Transverse colon (tissue), 4 donors: ENCODE data around the gene MYO18B. TPM values are rescaled to one million over a fixed set of nuclear protein-coding genes. Genes with fewer than 3 reads are reported as not detected.

Source experiments
- DNase-seq: peaks from one replicate; pipeline ENCODE4 v3.0.0-alpha.2; 2019
- H3K27ac ChIP-seq, 4 donors: fragments of 200-600 bp; sonication (generic); 2 replicates each; pipeline ENCODE4 v1.5.1; 2016 to 2018; ENCODE audit warnings: inconsistent platforms in 4 of 4
- H3K27me3 ChIP-seq: fragments of 200-600 bp; sonication (generic); 2 replicates; pipeline ENCODE4 v1.5.1; 2017; ENCODE audit warnings: inconsistent platforms
- H3K36me3 ChIP-seq, 4 donors: fragments of 200-600 bp; sonication (generic); 2 replicates each; pipeline ENCODE4 v1.5.1; 2017 to 2019; ENCODE audit warnings: inconsistent platforms in 4 of 4
- H3K4me1 ChIP-seq, 4 donors: fragments of 200-600 bp; sonication (generic); 2 replicates each; pipeline ENCODE4 v1.5.1; 2017 to 2020; ENCODE audit warnings: inconsistent platforms in 4 of 4
- H3K4me3 ChIP-seq, 4 donors: fragments of 200-600 bp; sonication (generic); 1 replicate in 1 of 4; 2 replicates in 3 of 4; pipeline versions ENCODE4 v1.5.1 to v1.6.1; 2017 to 2019; ENCODE audit warnings: inconsistent platforms in 4 of 4
- H3K9me3 ChIP-seq, 2 donors: fragments of 200-600 bp; sonication (generic); 2 replicates each; pipeline ENCODE4 v1.5.1; 2017 to 2019; ENCODE audit warnings: inconsistent platforms in 2 of 2
- CTCF ChIP-seq, 5 experiments: fragments of 200-600 bp in 3 of 5; fragments of 450-650 bp in 2 of 5; sonication (generic) in 3 of 5; IDR thresholded peaks; 1 replicate in 2 of 5; 2 replicates in 3 of 5; pipeline ENCODE4 v1.5.1; 2016 to 2017; ENCODE audit warnings: antibody characterized with exemption in 5 of 5, inconsistent platforms in 3 of 5, mild to moderate bottlenecking in 2 of 5, moderate library complexity in 1 of 5
- EP300 ChIP-seq: sonication (generic); formaldehyde crosslinking; IDR thresholded peaks from one replicate; pipeline ENCODE4 v1.6.1; 2017; ENCODE audit warnings: antibody characterized with exemption, low read depth
- POLR2A ChIP-seq: fragments of 450-650 bp; IDR thresholded peaks from one replicate; pipeline ENCODE4 v1.6.1; 2016; ENCODE audit warnings: antibody characterized with exemption, mild to moderate bottlenecking, moderate library complexity
- POLR2AphosphoS5 ChIP-seq, 3 donors: sonication (generic); formaldehyde crosslinking; IDR thresholded peaks; one replicate each; pipeline ENCODE4 v1.6.1; 2016; ENCODE audit warnings: antibody characterized with exemption in 3 of 3
- WGBS, 2 donors: methylation state at CpG; one replicate each; pipeline ENCODE4 v1.1.5; 2018; ENCODE audit warnings: low coverage in 1 of 2; 5-methylcytosine and 5-hydroxymethylcytosine counted together
- in situ Hi-C, 4 donors: fragments of 200-750 bp; cut with MboI; loops; one replicate each; pipeline versions ENCODE4 v1.15.0 to v1.15.1; 2017; ENCODE audit warnings: low sequenced_read_pairs in 3 of 4, low pct_ligation_motif_present in 1 of 4, low pct_unique_long_range_greater_than_20kb in 1 of 4
- intact Hi-C: fragments of 100-400 bp; cut with DNase I; formaldehyde crosslinking; loops from one replicate; pipeline ENCODE4 v1.15.1; 2023; ENCODE audit warnings: low total_unique reads
- total RNA-seq, 4 donors: library from RNA; depleted of rRNA; stranded (reverse); fragments of >200 nt; gene quantifications; one replicate each; pipeline ENCODE4 v1.1.0, GENCODE V29; 2016

The MYO18B gene
- total RNA-seq, 4 donors from 2014 or later, result 0.27 TPM; not detected in 3

GRCh38 chr22:26053737-26054316 lies 311.8 kb downstream of the MYO18B start:
- H3K4me1 ChIP-seq, result no peaks in the 10 kb centered on the region
- WGBS, 2 donors, result 54 to 64% methylated on average over 4 of the region's 4 CpGs
- no peaks in the 10 kb centered on the region for H3K36me3 ChIP-seq
- no peak overlapping the region for H3K4me3 ChIP-seq
- DNase-seq, result no peak
- intact Hi-C loops, result no loop called here
- no peaks in the 10 kb centered on the region for H3K9me3 ChIP-seq
- H3K27me3 ChIP-seq, result peaks cover 14% of the 10 kb centered on the region
- no peak overlapping the region for H3K27ac ChIP-seq
- TF ChIP-seq EP300 (no peak), POLR2A (no peak), POLR2AphosphoS5 (IDR thresholded peaks at IDR 0.05) (no peak), CTCF (IDR thresholded peaks at IDR 0.05) (no peak)
- in situ Hi-C loops, result no loop called here

- Histone ChIP-seq H3K4me3 (no peak overlapping the region), H3K9me3 (no peaks in the 10 kb centered on the region), H3K4me1 (no peaks in the 10 kb centered on the region), H3K36me3 (no peaks in the 10 kb centered on the region), H3K27me3 (peaks cover 19% of the 10 kb centered on the region), H3K27ac (no peak overlapping the region)
- intact Hi-C loops, result no loop called here
- in situ Hi-C loops, result no loop called here
- DNase-seq, result no peak
- 54% methylated on average over 4 to 6 of the region's 6 CpGs for WGBS, 2 donors
- TF ChIP-seq EP300, result no peak
- no peak for TF ChIP-seq POLR2AphosphoS5 (IDR thresholded peaks at IDR 0.05)
- no peak for TF ChIP-seq CTCF (IDR thresholded peaks at IDR 0.05)
- TF ChIP-seq POLR2A, result no peak
Observed at GRCh38 chr22:26054841-26055605, 313.0 kb downstream of the MYO18B start.

- TF ChIP-seq POLR2A (no peak), CTCF (IDR thresholded peaks at IDR 0.05) (no peak), EP300 (no peak), POLR2AphosphoS5 (IDR thresholded peaks at IDR 0.05) (no peak)
- Histone ChIP-seq H3K27me3 (peaks cover 19% of the 10 kb centered on the region), H3K27ac (no peak overlapping the region), H3K4me3 (no peak overlapping the region), H3K4me1 (no peaks in the 10 kb centered on the region), H3K9me3 (no peaks in the 10 kb centered on the region), H3K36me3 (no peaks in the 10 kb centered on the region)
- DNase-seq, result no peak
- intact Hi-C loops, result no loop called here
- WGBS, 2 donors, result 51 to 71% methylated on average over 1 of the region's 1 CpG
- in situ Hi-C loops, result no loop called here
Observed at GRCh38 chr22:26055693-26056092, 313.7 kb downstream of the MYO18B start.

GRCh38 chr22:26056455-26057200 lies 314.6 kb downstream of the MYO18B start:
- no peak for DNase-seq
- WGBS, 2 donors, result 61 to 69% methylated on average over 6 to 12 of the region's 12 CpGs

More at GRCh38 chr22:26056455-26057200, 314.6 kb downstream of the MYO18B start:
- H3K27ac ChIP-seq, result no peak overlapping the region
- TF ChIP-seq CTCF (IDR thresholded peaks at IDR 0.05) (no peak), POLR2A (no peak)
- peaks cover 20% of the 10 kb centered on the region for H3K27me3 ChIP-seq
- H3K4me1 ChIP-seq, result no peaks in the 10 kb centered on the region
- H3K4me3 ChIP-seq, result no peak overlapping the region
- H3K36me3 ChIP-seq, result no peaks in the 10 kb centered on the region
- in situ Hi-C loops (no loop called here), intact Hi-C loops (no loop called here)
- H3K9me3 ChIP-seq, result no peaks in the 10 kb centered on the region
